Measurements from ENCODE around the gene LARP4. TPM values are rescaled to one million over a fixed set of nuclear protein-coding genes. Genes with fewer than 3 reads are reported as not detected.
"Not testable (repeated sequence)": the region's sequence is repeated elsewhere in the genome, so short reads cannot be mapped to it uniquely, and the experiment has no call there.

The LARP4 gene
- polyA plus RNA-seq, 3 donors = 5.9 to 15.8 (median 11.7) TPM

DNA sequence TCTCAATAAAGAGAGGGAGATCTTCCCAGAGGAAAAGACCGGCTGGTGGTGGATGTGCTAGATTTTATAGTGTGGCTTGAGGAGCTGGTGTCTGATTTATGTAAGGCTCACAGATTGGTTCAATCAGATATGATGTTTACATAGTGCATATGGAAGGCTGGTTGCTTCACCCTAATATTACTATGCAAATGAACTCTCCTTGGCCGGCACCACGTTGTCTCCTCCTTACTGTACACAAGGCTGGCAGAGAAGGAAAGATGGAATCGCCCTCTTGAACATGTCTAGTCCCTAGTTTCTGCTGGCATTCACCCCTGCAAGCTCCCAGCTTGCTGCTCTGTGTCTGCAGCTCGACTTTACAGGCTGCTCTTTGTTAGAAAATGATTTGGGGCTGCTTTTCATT, 13.2 kb upstream of the LARP4 start:
- WGBS (ENCODE audit: insufficient coverage) = 54% methylated on average over 3 of the region's 5 CpGs
- peaks cover 3 to 4% (median 3%) of the 10 kb centered on the region in 3 donors for H3K27me3 Mint-ChIP-seq (ENCODE audit: low read depth in 3 of 3)
- H3K9me3 Mint-ChIP-seq = no peaks in the 10 kb centered on the region
- Histone ChIP-seq H3K9ac (ENCODE audit: insufficient read depth, low read length, poor library complexity, severe bottlenecking) (no peak overlapping the region), H2AFZ (ENCODE audit: insufficient read depth, low read depth, low read length, poor library complexity, severe bottlenecking) (no peak overlapping the region), H3K4me1 (ENCODE audit: control insufficient read depth in 1 of 2, insufficient read depth in 2 of 2, low read length in 2 of 2) (no peaks in the 10 kb centered on the region), H3K79me2 (ENCODE audit: insufficient read depth, low read length) (no peaks in the 10 kb centered on the region), H3K4me2 (replicated peaks; ENCODE audit: extremely low read depth, low read length, poor library complexity, severe bottlenecking) (no peak overlapping the region), H3K36me3 (replicated peaks in 1 of 2; ENCODE audit: control insufficient read depth in 1 of 2, insufficient read depth in 2 of 2, low read length in 2 of 2) (no peaks in the 10 kb centered on the region), H3K27me3 (ENCODE audit: control insufficient read depth in 2 of 2, insufficient read depth in 2 of 2, low read length in 2 of 2) (no peaks in the 10 kb centered on the region), H3K4me3 (replicated peaks in 1 of 3; ENCODE audit: low read depth in 2 of 3, low read length in 3 of 3) (no peak overlapping the region), H3K27ac (ENCODE audit: low read depth in 1 of 2, low read length in 2 of 2) (no peak overlapping the region), H4K20me1 (ENCODE audit: insufficient read depth, low read length) (no peaks in the 10 kb centered on the region), H3K9me3 (replicated peaks in 1 of 2; ENCODE audit: control insufficient read depth in 1 of 2, insufficient read depth in 1 of 2, low read length in 2 of 2) (no peaks in the 10 kb centered on the region)
- H3K4me1 Mint-ChIP-seq = no peaks in the 10 kb centered on the region
- peak overlapping the region in 1 of 7 donors; percentile 58 for H3K27ac Mint-ChIP-seq
- H3K4me3 Mint-ChIP-seq = no peak overlapping the region
- DNase-seq = no peak
- intact Hi-C loops (cut with micrococcal nuclease) = no loop called here
- no peaks in the 10 kb centered on the region for H3K36me3 Mint-ChIP-seq
- TF ChIP-seq, protein P1, sequence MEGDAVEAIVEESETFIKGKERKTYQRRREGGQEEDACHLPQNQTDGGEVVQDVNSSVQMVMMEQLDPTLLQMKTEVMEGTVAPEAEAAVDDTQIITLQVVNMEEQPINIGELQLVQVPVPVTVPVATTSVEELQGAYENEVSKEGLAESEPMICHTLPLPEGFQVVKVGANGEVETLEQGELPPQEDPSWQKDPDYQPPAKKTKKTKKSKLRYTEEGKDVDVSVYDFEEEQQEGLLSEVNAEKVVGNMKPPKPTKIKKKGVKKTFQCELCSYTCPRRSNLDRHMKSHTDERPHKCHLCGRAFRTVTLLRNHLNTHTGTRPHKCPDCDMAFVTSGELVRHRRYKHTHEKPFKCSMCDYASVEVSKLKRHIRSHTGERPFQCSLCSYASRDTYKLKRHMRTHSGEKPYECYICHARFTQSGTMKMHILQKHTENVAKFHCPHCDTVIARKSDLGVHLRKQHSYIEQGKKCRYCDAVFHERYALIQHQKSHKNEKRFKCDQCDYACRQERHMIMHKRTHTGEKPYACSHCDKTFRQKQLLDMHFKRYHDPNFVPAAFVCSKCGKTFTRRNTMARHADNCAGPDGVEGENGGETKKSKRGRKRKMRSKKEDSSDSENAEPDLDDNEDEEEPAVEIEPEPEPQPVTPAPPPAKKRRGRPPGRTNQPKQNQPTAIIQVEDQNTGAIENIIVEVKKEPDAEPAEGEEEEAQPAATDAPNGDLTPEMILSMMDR (IDR thresholded peaks at IDR 0.05) = no peak

- Histone ChIP-seq H3K36me3 (replicated peaks in 1 of 2; ENCODE audit: control insufficient read depth in 1 of 2, insufficient read depth in 2 of 2, low read length in 2 of 2) (no peaks in the 10 kb centered on the region), H3K4me3 (replicated peaks in 1 of 3; ENCODE audit: low read depth in 2 of 3, low read length in 3 of 3) (no peak overlapping the region), H2AFZ (ENCODE audit: insufficient read depth, low read depth, low read length, poor library complexity, severe bottlenecking) (no peak overlapping the region), H3K4me2 (replicated peaks; ENCODE audit: extremely low read depth, low read length, poor library complexity, severe bottlenecking) (no peak overlapping the region), H3K9me3 (replicated peaks in 1 of 2; ENCODE audit: control insufficient read depth in 1 of 2, insufficient read depth in 1 of 2, low read length in 2 of 2) (no peaks in the 10 kb centered on the region), H3K27ac (ENCODE audit: low read depth in 1 of 2, low read length in 2 of 2) (no peak overlapping the region), H3K79me2 (ENCODE audit: insufficient read depth, low read length) (no peaks in the 10 kb centered on the region), H3K9ac (ENCODE audit: insufficient read depth, low read length, poor library complexity, severe bottlenecking) (no peak overlapping the region), H3K4me1 (ENCODE audit: control insufficient read depth in 1 of 2, insufficient read depth in 2 of 2, low read length in 2 of 2) (no peaks in the 10 kb centered on the region), H4K20me1 (ENCODE audit: insufficient read depth, low read length) (no peaks in the 10 kb centered on the region), H3K27me3 (ENCODE audit: control insufficient read depth in 2 of 2, insufficient read depth in 2 of 2, low read length in 2 of 2) (no peaks in the 10 kb centered on the region)
- intact Hi-C loops (cut with micrococcal nuclease) = no loop called here
- Mint-ChIP-seq H3K4me1 (no peaks in the 10 kb centered on the region), H3K36me3 (no peaks in the 10 kb centered on the region), H3K4me3 (no peak overlapping the region), H3K27ac (no peak overlapping the region), H3K9me3 (peaks cover 0 to 3% (median 0%) of the 10 kb centered on the region in 7 donors), H3K27me3 (ENCODE audit: low read depth in 3 of 3) (peaks cover 3 to 4% (median 3%) of the 10 kb centered on the region in 3 donors)
- TF ChIP-seq, protein P1 (IDR thresholded peaks at IDR 0.05) = no peak
- WGBS (ENCODE audit: insufficient coverage) = no CpG with 5 or more reads among the region's 7 CpGs
- no peak for DNase-seq
Observed at GRCh38 chr12:50387972-50388478, 12.7 kb upstream of the LARP4 start.

DNA sequence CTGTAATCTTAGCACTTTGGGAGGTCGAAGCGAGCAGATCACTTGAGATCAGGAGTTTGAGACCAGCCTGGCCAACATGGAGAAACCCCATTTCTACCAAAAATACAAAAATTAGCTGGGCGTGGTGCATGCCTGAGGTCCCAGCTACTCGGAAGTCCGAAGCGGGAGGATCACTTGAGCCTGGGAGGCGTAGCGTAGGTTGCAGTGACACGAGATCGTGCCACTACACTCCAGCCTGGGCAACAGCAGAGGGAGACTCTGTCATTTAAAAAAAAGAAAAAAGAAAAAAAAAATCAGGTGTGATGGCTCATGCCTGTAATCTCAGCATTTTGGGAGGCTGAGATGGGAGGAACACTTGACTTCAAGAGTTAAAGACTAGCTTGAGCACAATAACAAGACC, 11.9 kb upstream of the LARP4 start:
- intact Hi-C loops (cut with micrococcal nuclease); H3K27me3 ChIP-seq (ENCODE audit: control insufficient read depth in 2 of 2, insufficient read depth in 2 of 2, low read length in 2 of 2); H3K4me2 ChIP-seq (replicated peaks; ENCODE audit: extremely low read depth, low read length, poor library complexity, severe bottlenecking); H4K20me1 ChIP-seq (ENCODE audit: insufficient read depth, low read length); H3K27ac Mint-ChIP-seq; H3K4me3 ChIP-seq (replicated peaks in 1 of 3; ENCODE audit: low read depth in 2 of 3, low read length in 3 of 3); H3K4me1 ChIP-seq (ENCODE audit: control insufficient read depth in 1 of 2, insufficient read depth in 2 of 2, low read length in 2 of 2); DNase-seq; H3K9me3 ChIP-seq (replicated peaks in 1 of 2; ENCODE audit: control insufficient read depth in 1 of 2, insufficient read depth in 1 of 2, low read length in 2 of 2); H3K4me3 Mint-ChIP-seq; H3K27me3 Mint-ChIP-seq (ENCODE audit: low read depth in 3 of 3); H3K9ac ChIP-seq (ENCODE audit: insufficient read depth, low read length, poor library complexity, severe bottlenecking); H3K27ac ChIP-seq (ENCODE audit: low read depth in 1 of 2, low read length in 2 of 2); H3K4me1 Mint-ChIP-seq; H2AFZ ChIP-seq (ENCODE audit: insufficient read depth, low read depth, low read length, poor library complexity, severe bottlenecking); H3K36me3 ChIP-seq (replicated peaks in 1 of 2; ENCODE audit: control insufficient read depth in 1 of 2, insufficient read depth in 2 of 2, low read length in 2 of 2); H3K79me2 ChIP-seq (ENCODE audit: insufficient read depth, low read length); H3K36me3 Mint-ChIP-seq; H3K9me3 Mint-ChIP-seq: not testable (repeated sequence)
- 92% methylated on average over 9 of the region's 10 CpGs for WGBS (ENCODE audit: insufficient coverage)
